GM12874 (cell line): ENCODE data around the gene KCNJ11.
A peak's percentile ranks its signal among the peaks of the same experiment; 100 is the strongest.

ENCODE experiments used
- TF ChIP-seq, protein P1 (sequence below): IDR thresholded peaks from 2 replicates; pipeline ENCODE4 v1.5.1; 2011; ENCODE audit warnings: low read depth, mild to moderate bottlenecking, control low read depth, low read length, moderate library complexity; ENCODE audit not compliant: insufficient read depth

KCNJ11 gene

DNA sequence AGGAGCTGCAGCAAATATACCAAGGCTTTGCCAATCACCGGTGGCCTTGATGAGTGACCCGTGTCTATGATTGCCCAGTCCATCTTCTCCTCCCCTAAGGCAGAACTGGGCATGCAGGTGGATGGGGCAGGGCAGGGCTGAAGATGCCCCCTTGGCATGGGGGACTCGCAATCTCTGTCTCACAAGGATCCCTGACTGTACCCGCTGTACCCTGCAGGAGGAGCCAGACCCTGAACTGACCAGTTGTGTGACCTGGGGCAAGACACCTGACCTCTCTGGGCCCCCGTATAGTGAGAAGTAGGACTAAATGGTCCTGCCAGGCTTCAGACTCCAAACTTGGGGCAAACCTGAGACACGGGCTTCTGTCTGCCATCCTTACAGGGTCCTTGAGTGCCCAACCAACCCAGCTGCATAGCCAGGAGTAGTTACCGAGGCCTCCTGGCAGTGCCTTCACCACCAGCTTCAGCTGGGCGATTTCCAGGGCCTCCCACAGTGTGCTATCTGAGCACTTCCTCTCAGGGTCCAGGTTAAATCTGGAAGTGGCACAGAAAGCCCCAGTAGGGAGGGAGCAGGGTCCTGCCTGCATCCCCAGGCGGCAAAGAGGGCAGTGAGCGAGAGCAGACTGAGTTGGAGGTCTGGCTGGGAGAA is 6.4 kb upstream of the KCNJ11 start:
- TF ChIP-seq, protein P1, sequence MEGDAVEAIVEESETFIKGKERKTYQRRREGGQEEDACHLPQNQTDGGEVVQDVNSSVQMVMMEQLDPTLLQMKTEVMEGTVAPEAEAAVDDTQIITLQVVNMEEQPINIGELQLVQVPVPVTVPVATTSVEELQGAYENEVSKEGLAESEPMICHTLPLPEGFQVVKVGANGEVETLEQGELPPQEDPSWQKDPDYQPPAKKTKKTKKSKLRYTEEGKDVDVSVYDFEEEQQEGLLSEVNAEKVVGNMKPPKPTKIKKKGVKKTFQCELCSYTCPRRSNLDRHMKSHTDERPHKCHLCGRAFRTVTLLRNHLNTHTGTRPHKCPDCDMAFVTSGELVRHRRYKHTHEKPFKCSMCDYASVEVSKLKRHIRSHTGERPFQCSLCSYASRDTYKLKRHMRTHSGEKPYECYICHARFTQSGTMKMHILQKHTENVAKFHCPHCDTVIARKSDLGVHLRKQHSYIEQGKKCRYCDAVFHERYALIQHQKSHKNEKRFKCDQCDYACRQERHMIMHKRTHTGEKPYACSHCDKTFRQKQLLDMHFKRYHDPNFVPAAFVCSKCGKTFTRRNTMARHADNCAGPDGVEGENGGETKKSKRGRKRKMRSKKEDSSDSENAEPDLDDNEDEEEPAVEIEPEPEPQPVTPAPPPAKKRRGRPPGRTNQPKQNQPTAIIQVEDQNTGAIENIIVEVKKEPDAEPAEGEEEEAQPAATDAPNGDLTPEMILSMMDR: no peak

DNA sequence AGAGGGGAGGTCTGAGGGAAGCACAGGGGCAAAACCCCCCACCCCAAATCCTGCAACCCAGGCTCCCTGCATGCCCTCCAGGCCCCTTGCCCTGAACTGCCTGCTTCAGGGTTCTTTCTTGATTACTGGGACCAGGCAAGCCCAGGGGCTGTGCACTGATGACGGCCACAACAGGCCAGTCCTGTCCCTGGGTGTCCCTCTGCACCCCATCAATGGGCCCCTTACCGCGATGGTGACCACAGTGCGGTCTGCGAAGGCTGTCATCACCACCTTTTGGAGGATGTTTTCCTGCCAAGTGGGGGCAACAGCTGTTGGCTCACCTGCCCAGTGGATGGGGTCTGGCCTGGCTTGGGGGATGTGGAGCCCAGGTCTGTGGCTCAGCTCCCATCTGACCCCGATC is 5.0 kb upstream of the KCNJ11 start:
- TF ChIP-seq, protein P1: no peak

DNA sequence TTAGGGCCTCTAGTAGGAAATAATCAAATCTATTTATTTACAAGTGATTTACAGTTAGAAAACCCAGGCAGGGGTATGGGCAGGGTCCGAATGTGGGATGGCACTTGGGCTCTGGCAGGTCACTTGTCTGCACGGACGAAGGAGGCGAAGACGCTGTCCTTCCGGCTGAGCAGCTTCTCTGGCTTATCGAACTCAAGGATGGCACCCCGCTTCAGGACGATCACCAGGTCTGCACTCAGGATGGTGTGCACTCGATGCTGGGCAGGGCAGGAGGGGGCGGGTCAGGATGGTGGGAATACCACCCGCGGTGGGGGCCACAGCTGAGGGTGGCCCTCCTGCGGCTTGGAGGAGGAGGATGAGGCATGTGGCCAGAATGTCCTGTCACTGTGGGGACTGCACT is 4.4 kb upstream of the KCNJ11 start:
- TF ChIP-seq, protein P1: no peak

DNA sequence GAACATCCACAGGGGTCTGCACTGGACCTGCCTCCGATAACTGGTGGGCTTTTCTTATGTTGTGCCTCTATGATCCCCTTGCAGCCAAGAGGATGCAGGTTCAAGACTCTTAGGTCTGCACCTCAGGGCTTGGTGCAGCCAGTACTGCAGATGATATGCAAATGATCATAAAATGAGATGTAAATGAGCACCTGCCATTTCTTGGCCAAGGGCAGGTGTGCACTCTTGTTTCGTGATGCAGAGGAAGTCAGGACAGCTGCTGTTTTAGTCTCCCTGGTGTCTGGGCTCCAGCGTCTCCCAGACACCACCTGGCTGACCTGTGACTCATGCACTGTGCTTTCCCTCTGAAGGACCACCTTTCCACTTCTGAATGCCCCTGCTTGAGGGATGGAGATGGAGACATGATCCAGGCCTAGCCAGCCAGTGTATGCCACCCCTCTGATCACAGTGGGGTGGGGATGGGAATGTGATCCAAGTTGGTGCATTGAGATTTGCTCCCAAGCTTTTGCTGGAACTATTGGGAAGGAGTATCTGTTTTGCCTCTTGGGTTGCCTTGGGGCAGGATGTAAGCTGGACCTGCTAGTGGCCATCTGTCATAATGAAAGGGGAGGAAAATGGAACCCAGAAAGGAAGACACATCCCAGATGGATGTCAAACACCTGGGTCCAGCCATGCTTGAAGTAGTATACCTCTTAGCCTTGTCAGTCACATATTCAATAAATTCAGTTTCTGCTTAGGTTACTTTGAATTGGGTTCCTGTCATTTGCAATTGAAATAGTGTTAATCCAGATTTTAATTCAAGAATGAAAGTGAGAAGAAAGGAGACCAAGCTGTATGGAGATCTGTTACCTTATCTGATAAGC is 3.3 kb upstream of the KCNJ11 start:
- TF ChIP-seq, protein P1: no peak

DNA sequence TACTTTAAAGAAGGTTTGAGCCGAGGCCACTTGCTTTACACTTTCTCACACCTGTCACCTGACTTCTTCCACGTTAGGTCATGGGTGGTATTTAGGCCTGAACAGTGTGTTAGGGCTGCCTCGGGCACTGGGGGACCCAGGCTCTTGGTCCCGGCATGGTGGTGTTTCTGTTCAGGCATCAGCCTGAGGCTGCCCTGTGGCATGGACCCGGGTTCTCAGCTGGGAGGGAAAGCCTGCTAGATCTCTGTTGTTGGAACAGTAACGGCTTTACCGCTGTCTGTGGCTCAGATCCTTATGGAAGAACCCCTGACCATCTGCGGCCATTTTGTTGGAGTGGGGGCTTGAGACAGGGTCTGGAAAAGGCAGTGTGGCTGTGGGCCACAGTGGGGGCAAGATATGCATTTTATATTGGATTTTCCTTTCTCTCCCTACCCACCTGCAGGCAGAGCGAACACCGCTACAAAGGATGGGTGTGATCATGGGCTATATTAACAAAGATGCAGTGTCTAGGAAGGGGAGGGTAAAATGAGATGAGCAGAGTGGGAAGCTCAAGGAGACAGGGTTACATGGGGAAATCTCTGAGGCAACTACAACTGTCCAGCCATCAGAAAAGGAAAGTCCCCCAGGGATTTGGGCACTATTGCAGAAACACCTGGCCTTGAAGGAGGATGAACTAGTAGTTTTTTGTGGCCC is 1.6 kb upstream of the KCNJ11 start:
- TF ChIP-seq, protein P1: no peak

DNA sequence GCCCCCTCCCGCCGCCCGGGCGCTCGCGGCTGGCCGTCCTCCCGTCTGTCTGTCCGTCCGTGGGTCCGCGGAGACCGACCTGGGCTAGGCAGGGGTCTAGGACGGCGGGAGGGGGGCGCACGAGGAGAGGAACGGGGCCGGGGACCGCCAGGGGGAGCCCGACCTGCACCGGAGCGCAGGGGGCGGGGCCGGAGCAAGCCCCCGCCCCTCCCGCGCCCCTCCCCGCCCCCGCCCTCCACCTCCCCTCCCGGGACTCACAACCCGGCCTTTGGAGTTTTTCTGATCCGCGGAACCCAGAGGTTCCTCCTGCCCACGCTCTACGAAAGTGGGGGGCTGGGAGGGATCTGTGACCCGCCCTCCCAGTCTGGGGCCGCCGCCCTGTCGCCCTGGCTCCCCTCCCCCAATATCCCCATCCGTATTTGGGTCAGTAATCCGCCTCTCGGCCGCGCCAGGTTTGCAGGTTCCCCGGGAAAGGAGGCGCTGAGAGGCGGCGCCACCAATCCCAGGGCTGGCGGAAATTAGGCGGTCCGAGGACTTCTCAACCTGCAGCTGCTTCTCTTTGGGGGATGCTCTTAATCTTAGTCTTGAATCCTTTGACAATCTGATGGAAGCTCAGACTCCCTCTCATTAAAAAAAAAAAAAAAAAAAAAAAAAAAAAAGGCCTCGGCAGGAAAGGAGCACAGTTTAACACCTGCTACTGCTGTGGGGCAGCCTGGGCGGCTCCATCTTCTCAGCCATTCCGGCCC is 925 bp upstream of the KCNJ11 start:
- TF ChIP-seq, protein P1: peak; percentile 66
